Neural cell (in vitro differentiated cells): Measurements from ENCODE around the gene ARF1. TPM values are rescaled to one million over a fixed set of nuclear protein-coding genes. Genes with fewer than 3 reads are reported as not detected.

Source experiments
- H2AFZ ChIP-seq: fragments of 200-600, 300-800 bp; sonication (generic), shearing (Covaris generic); 2 replicates; pipeline ENCODE4 v1.6.0; 2014; ENCODE audit warnings: low read depth, mild to moderate bottlenecking, antibody characterized with exemption, low read length, moderate library complexity
- H3F3A ChIP-seq: fragments of 200-600 bp; shearing (Covaris generic); 2 replicates; pipeline ENCODE4 v1.6.1; 2016; ENCODE audit warnings: mild to moderate bottlenecking, moderate library complexity, mixed read lengths, antibody characterized with exemption, low read length; ENCODE audit not compliant: insufficient read depth, poor library complexity, severe bottlenecking
- H3K27ac ChIP-seq: fragments of 200-600, 300-800 bp; sonication (generic), shearing (Covaris generic); 2 replicates; pipeline ENCODE4 v1.5.1; 2014; ENCODE audit warnings: mild to moderate bottlenecking, low read length, moderate library complexity
- H3K27me3 ChIP-seq: fragments of 300-800, 200-600 bp; sonication (generic), shearing (Covaris generic); 2 replicates; pipeline ENCODE4 v1.6.0; 2014; ENCODE audit warnings: mild to moderate bottlenecking, low read depth, low read length, moderate library complexity; ENCODE audit not compliant: insufficient read depth
- H3K36me3 ChIP-seq: fragments of 300-800, 200-600 bp; sonication (generic), shearing (Covaris generic); 2 replicates; pipeline ENCODE4 v1.5.1; 2014; ENCODE audit warnings: mild to moderate bottlenecking, antibody characterized with exemption, low read length, moderate library complexity; ENCODE audit not compliant: insufficient read depth
- H3K4me2 ChIP-seq: fragments of 300-800, 200-600 bp; sonication (generic), shearing (Covaris generic); 2 replicates; pipeline ENCODE4 v1.6.0; 2014; ENCODE audit warnings: mild to moderate bottlenecking, low read length
- H3K4me3 ChIP-seq: fragments of 300-800, 200-600 bp; sonication (generic), shearing (Covaris generic); 2 replicates; pipeline ENCODE4 v1.5.1; 2014; ENCODE audit warnings: mild to moderate bottlenecking, low read length, moderate library complexity
- H3K79me2 ChIP-seq: fragments of 200-600 bp; shearing (Covaris generic); replicated peaks from 2 replicates; pipeline ENCODE4 v1.6.0; 2014; ENCODE audit warnings: mild to moderate bottlenecking, low read length, moderate library complexity; ENCODE audit not compliant: insufficient read depth
- H3K9ac ChIP-seq: fragments of 300-800, 200-600 bp; sonication (generic), shearing (Covaris generic); 2 replicates; pipeline ENCODE4 v1.6.1; 2016; ENCODE audit warnings: mild to moderate bottlenecking, low read length, mixed read lengths
- H3K9me2 ChIP-seq: fragments of 200-600 bp; shearing (Covaris generic); 2 replicates; pipeline ENCODE4 v1.6.1; 2016; ENCODE audit warnings: mild to moderate bottlenecking, low read length, mixed read lengths; ENCODE audit not compliant: insufficient read depth
- H3K9me3 ChIP-seq: fragments of 200-600, 300-800 bp; sonication (generic), shearing (Covaris generic); 2 replicates; pipeline ENCODE4 v1.6.1; 2016; ENCODE audit warnings: mild to moderate bottlenecking, mixed run types, low read length, moderate library complexity, mixed read lengths
- H4K20me1 ChIP-seq: fragments of 200-600 bp; shearing (Covaris generic); 2 replicates; pipeline ENCODE4 v1.6.1; 2016; ENCODE audit warnings: mild to moderate bottlenecking, mixed run types; ENCODE audit not compliant: insufficient read depth
- EP300 ChIP-seq: fragments of 450-650 bp; conservative IDR thresholded peaks from 2 replicates; pipeline ENCODE4 v1.6.1; 2014; ENCODE audit warnings: antibody characterized with exemption, mild to moderate bottlenecking, moderate library complexity; ENCODE audit not compliant: poor library complexity, severe bottlenecking
- EZH2 ChIP-seq: fragments of 200-600, 300-800 bp; shearing (Covaris generic), sonication (generic); IDR thresholded peaks from 2 replicates; pipeline ENCODE4 v1.6.1; 2014; ENCODE audit warnings: antibody characterized with exemption, low read length, borderline replicate concordance, mild to moderate bottlenecking; ENCODE audit not compliant: insufficient read depth, poor library complexity, severe bottlenecking
- MXI1 ChIP-seq: fragments of 450-650 bp; conservative IDR thresholded peaks from 2 replicates; pipeline ENCODE4 v1.6.1; 2014; ENCODE audit warnings: antibody characterized with exemption, mild to moderate bottlenecking; ENCODE audit not compliant: poor library complexity, severe bottlenecking
- POLR2AphosphoS5 ChIP-seq: IDR thresholded peaks from 2 replicates; pipeline ENCODE4 v1.6.1; 2012
- RAD21 ChIP-seq: fragments of 450-650 bp; conservative IDR thresholded peaks from 2 replicates; pipeline ENCODE4 v1.6.1; 2014; ENCODE audit warnings: antibody characterized with exemption, mild to moderate bottlenecking, moderate library complexity
- SMC3 ChIP-seq: fragments of 450-650 bp; conservative IDR thresholded peaks from 2 replicates; pipeline ENCODE4 v1.6.1; 2014; ENCODE audit warnings: antibody characterized with exemption, mild to moderate bottlenecking, moderate library complexity; ENCODE audit not compliant: poor library complexity
- TAF1 ChIP-seq: IDR thresholded peaks from 2 replicates; pipeline ENCODE4 v1.6.1; 2012; ENCODE audit warnings: low read depth
- polyA plus RNA-seq: library from polyadenylated mRNA; depleted of rRNA; stranded (reverse); fragments of >200 nt; gene quantifications from 2 replicates; pipeline ENCODE4 v1.2.3, GENCODE V29; 2014
- TF ChIP-seq, protein P1 (sequence below): IDR thresholded peaks from 2 replicates; pipeline ENCODE4 v1.6.1; 2012; ENCODE audit warnings: borderline replicate concordance
- TF ChIP-seq, protein P2 (sequence below): fragments of 450-650 bp; IDR thresholded peaks from 2 replicates; pipeline ENCODE4 v1.5.1; 2014; ENCODE audit warnings: antibody characterized with exemption, mild to moderate bottlenecking, moderate library complexity; ENCODE audit not compliant: poor library complexity, severe bottlenecking

ARF1 gene
- polyA plus RNA-seq, 1 donor from 2014 or later: 168 TPM

DNA sequence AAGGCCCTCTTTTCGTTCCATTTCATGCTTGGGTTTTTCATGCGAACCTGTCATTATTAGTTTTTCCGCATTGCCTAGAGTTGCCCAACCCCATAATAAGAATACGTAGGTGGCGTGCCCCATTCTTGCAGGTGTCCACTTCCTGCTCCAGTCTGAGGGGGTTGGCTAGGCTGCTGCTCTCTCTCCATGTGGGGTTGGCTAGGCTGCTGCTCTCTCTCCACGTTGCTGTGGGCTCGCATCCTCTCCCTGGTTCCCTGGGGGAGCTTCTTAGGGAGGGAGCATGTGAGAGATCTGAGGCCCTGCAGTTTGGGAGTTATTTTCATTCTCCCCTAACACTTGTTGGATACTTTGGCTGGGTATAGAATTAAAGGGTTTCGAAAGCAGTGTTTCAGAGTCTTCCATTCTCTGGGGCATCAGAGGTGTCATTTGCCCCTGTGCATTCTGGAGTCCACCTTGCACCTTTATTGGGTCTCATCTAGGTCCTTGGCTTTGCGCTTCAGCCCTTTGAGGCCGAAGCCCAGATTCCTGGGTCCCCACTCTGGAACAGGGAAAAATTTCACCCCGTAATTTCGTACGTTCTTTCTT is 12.0 kb downstream of the ARF1 start:
- Histone ChIP-seq H3K9me3 (peaks cover 4% of the 10 kb centered on the region), H3K4me2 (no peak overlapping the region), H3K79me2 (peaks cover 72% of the 10 kb centered on the region), H4K20me1 (no peaks in the 10 kb centered on the region), H3K9me2 (no peaks in the 10 kb centered on the region), H3F3A (no peaks in the 10 kb centered on the region), H3K36me3 (peaks cover 15% of the 10 kb centered on the region), H2AFZ (no peak overlapping the region), H3K4me3 (no peak overlapping the region), H3K27me3 (no peaks in the 10 kb centered on the region), H3K27ac (no peak overlapping the region), H3K9ac (no peak overlapping the region)
- TF ChIP-seq EZH2 (no peak), EP300 (no peak)

DNA sequence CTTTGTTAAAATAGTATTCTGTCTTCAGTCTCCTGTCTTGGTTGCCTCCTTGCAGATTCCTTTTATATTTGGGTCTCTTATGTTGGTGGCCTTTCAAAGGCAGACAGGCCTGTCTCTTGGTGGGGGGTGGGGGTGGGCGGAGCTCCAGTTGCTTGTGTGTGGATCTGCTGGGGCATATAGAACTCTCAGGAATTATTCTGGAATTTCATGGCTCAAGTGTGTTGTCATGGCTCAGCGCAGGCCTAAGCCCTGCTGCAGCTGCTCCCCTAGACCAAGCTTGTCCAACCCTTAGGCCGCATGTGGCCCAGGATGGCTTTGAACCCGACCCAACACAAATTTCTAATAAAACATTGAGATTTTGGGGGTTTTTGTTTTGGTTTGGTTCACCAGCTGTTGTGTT is 12.7 kb downstream of the ARF1 start:
- Histone ChIP-seq H3K4me3 (no peak overlapping the region), H3K9me3 (peaks cover 4% of the 10 kb centered on the region), H3K27ac (no peak overlapping the region), H4K20me1 (no peaks in the 10 kb centered on the region), H3K9ac (no peak overlapping the region), H3K79me2 (peaks cover 66% of the 10 kb centered on the region), H3K9me2 (no peaks in the 10 kb centered on the region), H3K27me3 (no peaks in the 10 kb centered on the region), H3F3A (no peaks in the 10 kb centered on the region), H2AFZ (no peak overlapping the region), H3K36me3 (peaks cover 15% of the 10 kb centered on the region), H3K4me2 (no peak overlapping the region)
- TF ChIP-seq, protein P1, sequence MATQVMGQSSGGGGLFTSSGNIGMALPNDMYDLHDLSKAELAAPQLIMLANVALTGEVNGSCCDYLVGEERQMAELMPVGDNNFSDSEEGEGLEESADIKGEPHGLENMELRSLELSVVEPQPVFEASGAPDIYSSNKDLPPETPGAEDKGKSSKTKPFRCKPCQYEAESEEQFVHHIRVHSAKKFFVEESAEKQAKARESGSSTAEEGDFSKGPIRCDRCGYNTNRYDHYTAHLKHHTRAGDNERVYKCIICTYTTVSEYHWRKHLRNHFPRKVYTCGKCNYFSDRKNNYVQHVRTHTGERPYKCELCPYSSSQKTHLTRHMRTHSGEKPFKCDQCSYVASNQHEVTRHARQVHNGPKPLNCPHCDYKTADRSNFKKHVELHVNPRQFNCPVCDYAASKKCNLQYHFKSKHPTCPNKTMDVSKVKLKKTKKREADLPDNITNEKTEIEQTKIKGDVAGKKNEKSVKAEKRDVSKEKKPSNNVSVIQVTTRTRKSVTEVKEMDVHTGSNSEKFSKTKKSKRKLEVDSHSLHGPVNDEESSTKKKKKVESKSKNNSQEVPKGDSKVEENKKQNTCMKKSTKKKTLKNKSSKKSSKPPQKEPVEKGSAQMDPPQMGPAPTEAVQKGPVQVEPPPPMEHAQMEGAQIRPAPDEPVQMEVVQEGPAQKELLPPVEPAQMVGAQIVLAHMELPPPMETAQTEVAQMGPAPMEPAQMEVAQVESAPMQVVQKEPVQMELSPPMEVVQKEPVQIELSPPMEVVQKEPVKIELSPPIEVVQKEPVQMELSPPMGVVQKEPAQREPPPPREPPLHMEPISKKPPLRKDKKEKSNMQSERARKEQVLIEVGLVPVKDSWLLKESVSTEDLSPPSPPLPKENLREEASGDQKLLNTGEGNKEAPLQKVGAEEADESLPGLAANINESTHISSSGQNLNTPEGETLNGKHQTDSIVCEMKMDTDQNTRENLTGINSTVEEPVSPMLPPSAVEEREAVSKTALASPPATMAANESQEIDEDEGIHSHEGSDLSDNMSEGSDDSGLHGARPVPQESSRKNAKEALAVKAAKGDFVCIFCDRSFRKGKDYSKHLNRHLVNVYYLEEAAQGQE: no peak
- no peak for TF ChIP-seq POLR2AphosphoS5
- no peak for TF ChIP-seq EZH2
- no peak for TF ChIP-seq TAF1
- TF ChIP-seq EP300: no peak
- TF ChIP-seq, protein P2, sequence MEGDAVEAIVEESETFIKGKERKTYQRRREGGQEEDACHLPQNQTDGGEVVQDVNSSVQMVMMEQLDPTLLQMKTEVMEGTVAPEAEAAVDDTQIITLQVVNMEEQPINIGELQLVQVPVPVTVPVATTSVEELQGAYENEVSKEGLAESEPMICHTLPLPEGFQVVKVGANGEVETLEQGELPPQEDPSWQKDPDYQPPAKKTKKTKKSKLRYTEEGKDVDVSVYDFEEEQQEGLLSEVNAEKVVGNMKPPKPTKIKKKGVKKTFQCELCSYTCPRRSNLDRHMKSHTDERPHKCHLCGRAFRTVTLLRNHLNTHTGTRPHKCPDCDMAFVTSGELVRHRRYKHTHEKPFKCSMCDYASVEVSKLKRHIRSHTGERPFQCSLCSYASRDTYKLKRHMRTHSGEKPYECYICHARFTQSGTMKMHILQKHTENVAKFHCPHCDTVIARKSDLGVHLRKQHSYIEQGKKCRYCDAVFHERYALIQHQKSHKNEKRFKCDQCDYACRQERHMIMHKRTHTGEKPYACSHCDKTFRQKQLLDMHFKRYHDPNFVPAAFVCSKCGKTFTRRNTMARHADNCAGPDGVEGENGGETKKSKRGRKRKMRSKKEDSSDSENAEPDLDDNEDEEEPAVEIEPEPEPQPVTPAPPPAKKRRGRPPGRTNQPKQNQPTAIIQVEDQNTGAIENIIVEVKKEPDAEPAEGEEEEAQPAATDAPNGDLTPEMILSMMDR: no peak
- no peak for TF ChIP-seq MXI1
- no peak for TF ChIP-seq SMC3
- TF ChIP-seq RAD21: no peak

DNA sequence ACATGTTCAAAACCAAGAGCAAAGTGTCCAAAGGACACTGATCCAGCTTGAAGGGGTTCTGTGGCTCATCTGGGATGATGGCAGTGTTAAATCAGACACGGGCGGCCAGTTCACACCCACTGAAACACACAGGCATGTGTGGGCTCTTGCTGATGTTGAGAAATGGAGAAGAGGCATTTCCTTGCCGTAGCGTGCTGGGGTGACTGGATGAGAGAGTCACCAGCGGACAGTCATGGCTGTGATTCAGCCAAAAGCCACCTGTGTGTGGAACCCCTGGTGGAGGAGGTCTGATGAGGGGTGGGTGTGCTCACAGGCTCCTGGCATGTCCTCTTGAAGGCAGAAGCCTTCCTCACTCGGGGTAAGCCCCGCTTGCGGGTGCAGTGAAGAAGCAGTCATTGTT is 13.4 kb downstream of the ARF1 start:
- Histone ChIP-seq H3K9me2 (no peaks in the 10 kb centered on the region), H3K36me3 (peaks cover 15% of the 10 kb centered on the region), H3K27me3 (no peaks in the 10 kb centered on the region), H3K9me3 (peaks cover 4% of the 10 kb centered on the region), H3F3A (no peaks in the 10 kb centered on the region), H3K4me3 (no peak overlapping the region), H3K27ac (no peak overlapping the region), H3K4me2 (no peak overlapping the region), H3K79me2 (peaks cover 60% of the 10 kb centered on the region), H4K20me1 (no peaks in the 10 kb centered on the region), H3K9ac (no peak overlapping the region), H2AFZ (no peak overlapping the region)
- TF ChIP-seq, protein P1: no peak
- TF ChIP-seq RAD21 (no peak), SMC3 (no peak), EP300 (no peak), TAF1 (no peak), MXI1 (no peak), POLR2AphosphoS5 (no peak), EZH2 (no peak)
- TF ChIP-seq, protein P2: no peak
